ENCODE measurements around the gene DUSP10. TPM values are rescaled to one million over a fixed set of nuclear protein-coding genes. Genes with fewer than 3 reads are reported as not detected.

Gene DUSP10
- total RNA-seq, 2 donors from 2014 or later = 5.8 to 13.6 TPM

DNA sequence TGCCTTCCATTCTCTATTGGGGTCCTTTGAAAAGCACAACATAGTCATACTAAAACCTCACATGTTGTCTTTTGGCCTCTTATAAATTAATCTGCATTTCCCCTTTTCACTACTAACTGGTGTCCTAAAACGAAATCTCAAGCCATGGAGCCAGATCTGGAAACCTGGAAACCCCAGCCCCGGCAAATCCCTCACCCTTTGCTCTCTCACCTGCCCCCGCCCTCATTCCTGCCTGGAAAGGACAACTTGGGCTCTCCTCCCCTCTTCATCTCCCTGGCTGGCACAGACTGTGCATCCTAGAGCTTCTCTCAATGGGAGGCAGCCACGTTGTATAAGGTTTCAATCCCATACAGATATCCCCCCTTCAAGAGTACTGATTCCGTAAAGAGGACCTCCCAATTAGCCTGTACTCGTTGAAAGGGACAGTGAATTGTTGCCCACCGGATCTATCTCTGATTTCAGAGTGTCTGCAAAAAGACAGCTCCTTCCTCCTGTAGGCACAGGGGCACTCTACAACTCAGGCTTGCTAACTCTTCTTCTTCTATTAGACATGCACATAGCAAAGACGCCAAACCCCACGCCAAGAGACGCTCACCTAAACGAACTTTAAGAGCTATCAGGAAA, 1.4 kb downstream of the DUSP10 start:
- TF ChIP-seq, protein P1, sequence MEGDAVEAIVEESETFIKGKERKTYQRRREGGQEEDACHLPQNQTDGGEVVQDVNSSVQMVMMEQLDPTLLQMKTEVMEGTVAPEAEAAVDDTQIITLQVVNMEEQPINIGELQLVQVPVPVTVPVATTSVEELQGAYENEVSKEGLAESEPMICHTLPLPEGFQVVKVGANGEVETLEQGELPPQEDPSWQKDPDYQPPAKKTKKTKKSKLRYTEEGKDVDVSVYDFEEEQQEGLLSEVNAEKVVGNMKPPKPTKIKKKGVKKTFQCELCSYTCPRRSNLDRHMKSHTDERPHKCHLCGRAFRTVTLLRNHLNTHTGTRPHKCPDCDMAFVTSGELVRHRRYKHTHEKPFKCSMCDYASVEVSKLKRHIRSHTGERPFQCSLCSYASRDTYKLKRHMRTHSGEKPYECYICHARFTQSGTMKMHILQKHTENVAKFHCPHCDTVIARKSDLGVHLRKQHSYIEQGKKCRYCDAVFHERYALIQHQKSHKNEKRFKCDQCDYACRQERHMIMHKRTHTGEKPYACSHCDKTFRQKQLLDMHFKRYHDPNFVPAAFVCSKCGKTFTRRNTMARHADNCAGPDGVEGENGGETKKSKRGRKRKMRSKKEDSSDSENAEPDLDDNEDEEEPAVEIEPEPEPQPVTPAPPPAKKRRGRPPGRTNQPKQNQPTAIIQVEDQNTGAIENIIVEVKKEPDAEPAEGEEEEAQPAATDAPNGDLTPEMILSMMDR (IDR thresholded peaks at IDR 0.05) = no peak
- TF ChIP-seq POLR2A (IDR thresholded peaks at IDR 0.05) = no peak
- TF ChIP-seq POLR2AphosphoS5 (IDR thresholded peaks at IDR 0.05) = no peak
- H3K36me3 ChIP-seq = no peaks in the 10 kb centered on the region
- H3K4me3 ChIP-seq = peak overlapping the region; percentile 71 to 78
- peak; percentile 21 for DNase-seq (ENCODE audit: low spot score)
- no peaks in the 10 kb centered on the region for H3K9me3 ChIP-seq
- 12% methylated on average over 11 of the region's 11 CpGs for WGBS
- H3K27me3 ChIP-seq (replicated peaks; ENCODE audit: insufficient read depth) = no peaks in the 10 kb centered on the region
- H3K4me1 ChIP-seq (replicated peaks) = no peaks in the 10 kb centered on the region
- H3K27ac ChIP-seq = peak overlapping the region; percentile 97 to 99
- intact Hi-C loops (cut with DNase I) = loop anchor here (10.0 kb wide), 1 partner anchor 904 kb away; no protein-coding TSS in a partner anchor

DNA sequence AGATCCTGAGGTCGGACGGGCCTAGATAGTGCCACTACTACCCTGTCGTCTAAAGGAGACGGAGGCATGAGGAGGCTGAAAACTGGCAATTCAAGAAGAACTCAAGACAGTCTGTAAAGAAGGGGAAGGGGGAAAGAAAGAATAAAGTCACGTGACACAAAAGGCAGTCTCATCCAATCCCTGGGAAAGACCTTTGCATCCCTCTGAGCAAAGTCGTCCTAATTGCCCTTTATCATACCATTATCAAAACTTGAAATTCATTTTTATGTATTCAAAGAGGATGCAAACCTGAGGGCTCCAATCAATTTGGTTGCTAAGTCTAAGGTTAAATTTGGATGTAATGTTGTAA, 2.2 kb downstream of the DUSP10 start:
- intact Hi-C loops (cut with DNase I) = loop anchor here (10.0 kb wide), 1 partner anchor 905 kb away; no protein-coding TSS in a partner anchor
- H3K27me3 ChIP-seq (replicated peaks; ENCODE audit: insufficient read depth) = no peaks in the 10 kb centered on the region
- TF ChIP-seq POLR2AphosphoS5 (IDR thresholded peaks at IDR 0.05) (no peak), POLR2A (IDR thresholded peaks at IDR 0.05) (no peak)
- TF ChIP-seq, protein P1 (IDR thresholded peaks at IDR 0.05) = no peak
- no peaks in the 10 kb centered on the region for H3K36me3 ChIP-seq
- H3K4me3 ChIP-seq = no peak overlapping the region
- H3K9me3 ChIP-seq = no peaks in the 10 kb centered on the region
- no peaks in the 10 kb centered on the region for H3K4me1 ChIP-seq (replicated peaks)
- 97% methylated on average over 6 of the region's 6 CpGs for WGBS
- H3K27ac ChIP-seq = no peak overlapping the region
- no peak for DNase-seq (ENCODE audit: low spot score)

DNA sequence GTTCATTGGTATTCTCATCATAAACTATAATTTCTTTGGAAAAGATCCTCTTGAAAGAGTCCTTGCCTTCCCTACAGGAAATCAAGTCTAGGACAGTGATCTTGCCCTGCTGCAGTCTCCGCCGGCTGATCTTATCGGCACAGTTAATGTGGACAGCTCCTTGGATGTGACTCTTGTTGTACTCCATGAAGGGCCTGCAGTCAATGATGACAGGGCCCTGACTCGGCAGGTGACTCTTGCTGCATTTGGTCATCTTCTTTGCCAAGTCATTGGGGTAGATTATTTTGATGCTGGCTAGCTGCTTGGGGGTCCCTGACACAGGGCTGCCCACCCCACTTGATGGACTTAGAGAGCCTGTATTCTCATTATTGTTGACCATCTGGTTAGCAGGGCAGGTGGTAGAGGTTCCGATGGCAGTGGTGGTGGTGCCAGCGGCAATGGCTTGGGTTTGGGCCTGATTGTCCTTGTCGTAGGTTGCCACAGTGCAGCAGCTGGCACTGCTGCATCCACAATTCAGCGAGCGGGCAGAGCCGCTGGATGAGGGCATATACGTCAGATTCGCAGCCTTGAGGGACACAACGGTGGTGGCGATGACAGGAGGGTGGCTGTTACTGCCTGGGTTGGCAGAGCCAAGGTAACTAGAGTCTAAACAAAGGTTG, 2.7 kb downstream of the DUSP10 start:
- TF ChIP-seq, protein P1 (IDR thresholded peaks at IDR 0.05) = no peak
- TF ChIP-seq POLR2AphosphoS5 (IDR thresholded peaks at IDR 0.05) = no peak
- no peak for TF ChIP-seq POLR2A (IDR thresholded peaks at IDR 0.05)
- DNase-seq (ENCODE audit: low spot score) = no peak
- 94% methylated on average over 14 of the region's 14 CpGs for WGBS
- no peaks in the 10 kb centered on the region for H3K9me3 ChIP-seq
- no peaks in the 10 kb centered on the region for H3K36me3 ChIP-seq
- no peaks in the 10 kb centered on the region for H3K4me1 ChIP-seq (replicated peaks)
- no peak overlapping the region for H3K4me3 ChIP-seq
- H3K27ac ChIP-seq = no peak overlapping the region
- no peaks in the 10 kb centered on the region for H3K27me3 ChIP-seq (replicated peaks; ENCODE audit: insufficient read depth)
- intact Hi-C loops (cut with DNase I) = no loop called here

DNA sequence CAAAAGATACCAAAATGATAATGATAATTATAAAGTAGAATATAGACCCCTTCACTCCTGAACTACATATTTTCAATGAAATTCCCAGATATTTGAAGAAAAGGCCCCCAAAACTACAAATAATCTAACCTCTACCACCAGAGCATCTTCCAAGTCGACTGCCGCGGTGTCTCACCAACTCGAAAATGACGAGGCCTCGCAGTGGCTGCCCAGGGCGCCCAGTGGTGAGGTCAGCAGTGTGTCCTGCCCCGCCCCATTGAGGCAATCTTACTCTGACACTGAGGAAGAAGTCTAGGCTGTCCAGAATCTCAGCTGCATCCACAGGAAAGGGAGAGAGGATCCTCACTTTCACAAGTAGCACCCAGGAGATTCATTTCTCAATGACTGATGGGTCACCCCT, 5.2 kb downstream of the DUSP10 start:
- no peak for DNase-seq (ENCODE audit: low spot score)
- H3K27ac ChIP-seq = no peak overlapping the region
- H3K4me1 ChIP-seq (replicated peaks) = no peaks in the 10 kb centered on the region
- WGBS = 97% methylated on average over 8 of the region's 8 CpGs
- no peaks in the 10 kb centered on the region for H3K27me3 ChIP-seq (replicated peaks; ENCODE audit: insufficient read depth)
- H3K4me3 ChIP-seq = no peak overlapping the region
- intact Hi-C loops (cut with DNase I) = no loop called here
- H3K9me3 ChIP-seq = no peaks in the 10 kb centered on the region
- H3K36me3 ChIP-seq = no peaks in the 10 kb centered on the region
- no peak for TF ChIP-seq POLR2AphosphoS5 (IDR thresholded peaks at IDR 0.05)
- no peak for TF ChIP-seq POLR2A (IDR thresholded peaks at IDR 0.05)

DNA sequence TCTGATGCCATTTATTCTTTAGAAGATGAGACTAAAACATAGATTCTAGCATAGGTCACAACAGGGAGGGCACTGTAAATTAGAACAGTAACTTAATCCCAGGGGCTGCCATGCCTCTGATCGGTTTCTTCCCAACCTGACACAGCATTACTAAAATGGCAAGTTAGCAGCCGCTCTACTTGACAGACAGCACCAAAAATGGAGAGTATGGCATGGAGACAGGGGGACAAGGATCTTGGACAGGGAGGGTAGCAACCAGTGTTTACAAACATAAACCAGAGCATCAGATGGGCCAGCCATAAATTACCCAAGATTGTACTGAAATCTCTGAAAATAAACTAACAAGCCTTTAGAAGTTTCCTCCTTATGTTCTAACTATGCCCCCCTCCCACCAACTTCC, 5.9 kb downstream of the DUSP10 start:
- H3K27me3 ChIP-seq (replicated peaks; ENCODE audit: insufficient read depth) = no peaks in the 10 kb centered on the region
- no peak overlapping the region for H3K27ac ChIP-seq
- 79% methylated on average over 2 of the region's 2 CpGs for WGBS
- TF ChIP-seq, protein P1 (IDR thresholded peaks at IDR 0.05) = no peak
- TF ChIP-seq POLR2A (IDR thresholded peaks at IDR 0.05) (no peak), POLR2AphosphoS5 (IDR thresholded peaks at IDR 0.05) (no peak)
- no peak for DNase-seq (ENCODE audit: low spot score)
- intact Hi-C loops (cut with DNase I) = no loop called here
- H3K4me3 ChIP-seq = no peak overlapping the region
- H3K4me1 ChIP-seq (replicated peaks) = no peaks in the 10 kb centered on the region
- H3K36me3 ChIP-seq = no peaks in the 10 kb centered on the region
- no peaks in the 10 kb centered on the region for H3K9me3 ChIP-seq

All from prostate gland (tissue), 2 donors.